GM21360 (cell line): Measurements from ENCODE around the gene CCDC92B.
"Not testable (repeated sequence)": the region's sequence is repeated elsewhere in the genome, so short reads cannot be mapped to it uniquely, and the experiment has no call there.

ENCODE experiments used
- ATAC-seq: cut with Tn5 transposase; IDR thresholded peaks from one replicate; pipeline ENCODE4 v1.9.1; 2021; ENCODE audit warnings: mild to moderate bottlenecking, moderate library complexity; ENCODE audit not compliant: unreplicated experiment

The CCDC92B gene

GRCh38 chr17:2704890-2705248, 44.6 kb downstream of the CCDC92B start:
- ATAC-seq, result no peak

- no peak for ATAC-seq
Observed at GRCh38 chr17:2704031-2704889, 45.2 kb downstream of the CCDC92B start.

DNA sequence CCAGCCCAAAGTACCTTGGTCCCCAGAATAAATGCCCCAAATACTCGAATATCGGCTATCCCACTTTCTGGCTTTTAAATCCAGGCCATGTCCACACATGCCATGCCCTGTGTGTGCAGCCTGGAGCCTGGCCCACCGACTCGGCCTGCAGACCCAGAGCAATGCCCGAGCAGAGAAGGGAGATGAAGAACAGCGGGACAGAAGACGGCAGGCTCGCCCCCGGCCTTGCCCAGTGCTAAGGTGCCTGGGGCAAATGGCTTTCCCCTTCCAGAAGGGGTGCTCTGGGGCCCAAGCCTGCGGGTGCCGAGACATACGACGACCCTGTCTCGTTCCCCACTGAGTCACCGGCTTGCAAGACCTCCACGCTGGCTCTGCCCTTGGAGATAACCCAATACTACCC, 45.8 kb downstream of the CCDC92B start:
- ATAC-seq, result no peak

- ATAC-seq, result no peak
Observed at GRCh38 chr17:2703181-2703580, 46.3 kb downstream of the CCDC92B start.

DNA sequence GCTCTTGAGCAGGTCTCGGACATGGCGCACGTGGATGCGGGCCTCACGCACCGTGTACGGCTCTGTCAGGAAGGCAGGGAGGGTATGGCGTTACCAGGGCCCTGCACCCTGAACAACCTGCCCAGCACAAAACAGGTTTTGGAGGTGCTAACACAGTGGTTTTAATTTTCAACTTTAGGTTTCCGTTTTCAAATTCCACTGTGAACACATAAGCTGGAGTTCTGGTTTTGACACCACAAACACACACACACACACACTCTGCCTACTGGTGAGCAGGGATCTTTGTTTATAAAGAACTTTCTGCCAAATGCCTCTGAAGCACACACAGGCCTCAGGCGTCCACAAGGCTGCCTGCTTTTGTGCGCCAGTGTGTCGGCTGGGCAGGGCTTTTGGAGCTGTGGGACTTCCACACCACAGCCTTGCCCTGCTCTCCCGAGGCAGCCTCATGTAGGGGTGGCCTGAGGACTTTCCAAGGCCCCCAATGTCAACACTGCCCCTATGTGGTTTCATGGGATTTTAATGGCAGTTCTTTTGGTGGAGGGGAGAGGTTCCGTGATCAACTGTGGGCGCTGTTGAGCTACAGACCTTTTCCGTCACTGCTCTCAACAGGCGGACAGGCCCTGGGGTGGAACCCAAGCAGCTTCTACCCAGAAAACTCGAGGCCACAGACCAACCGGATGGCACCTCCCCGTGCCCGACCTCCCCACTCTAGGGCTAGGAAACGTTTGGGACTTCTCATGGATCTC, 47.3 kb downstream of the CCDC92B start:
- no peak for ATAC-seq

- ATAC-seq, result no peak
Observed at GRCh38 chr17:2701161-2701995, 48.1 kb downstream of the CCDC92B start.

DNA sequence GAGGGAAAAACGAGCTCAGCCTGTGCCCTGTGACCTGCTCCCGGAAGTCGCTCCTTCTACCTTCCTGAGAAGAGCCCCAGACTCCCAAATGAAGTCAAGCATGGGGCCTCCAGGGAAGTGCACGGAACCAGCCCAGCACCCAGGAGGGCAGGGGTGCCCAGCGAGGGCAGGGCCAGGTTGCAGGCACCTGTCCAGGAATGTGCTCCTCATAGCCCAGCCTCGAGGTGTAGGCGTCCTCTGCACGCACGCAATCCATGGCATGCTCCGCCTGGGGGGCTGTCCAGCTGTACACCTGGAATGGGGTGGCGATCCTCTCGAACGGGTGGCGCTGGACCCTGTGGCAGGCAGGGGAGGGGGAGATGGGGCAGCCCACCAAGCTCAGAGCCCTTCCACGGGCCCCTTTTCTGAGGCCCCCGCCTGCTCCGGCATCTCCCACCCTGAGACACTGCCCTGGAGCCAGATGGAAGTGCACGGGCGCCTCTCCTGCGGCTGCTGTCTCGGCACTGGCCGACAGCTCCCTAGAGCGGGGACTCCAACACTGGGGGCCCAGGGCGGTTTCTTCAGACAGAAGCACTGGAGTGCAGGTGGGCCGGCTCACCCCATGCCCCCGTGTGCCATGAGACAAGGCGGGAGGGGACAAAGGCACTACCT, 48.8 kb downstream of the CCDC92B start:
- ATAC-seq, result no peak

- ATAC-seq, result no peak
Observed at GRCh38 chr17:2700030-2700490, 49.4 kb downstream of the CCDC92B start.

DNA sequence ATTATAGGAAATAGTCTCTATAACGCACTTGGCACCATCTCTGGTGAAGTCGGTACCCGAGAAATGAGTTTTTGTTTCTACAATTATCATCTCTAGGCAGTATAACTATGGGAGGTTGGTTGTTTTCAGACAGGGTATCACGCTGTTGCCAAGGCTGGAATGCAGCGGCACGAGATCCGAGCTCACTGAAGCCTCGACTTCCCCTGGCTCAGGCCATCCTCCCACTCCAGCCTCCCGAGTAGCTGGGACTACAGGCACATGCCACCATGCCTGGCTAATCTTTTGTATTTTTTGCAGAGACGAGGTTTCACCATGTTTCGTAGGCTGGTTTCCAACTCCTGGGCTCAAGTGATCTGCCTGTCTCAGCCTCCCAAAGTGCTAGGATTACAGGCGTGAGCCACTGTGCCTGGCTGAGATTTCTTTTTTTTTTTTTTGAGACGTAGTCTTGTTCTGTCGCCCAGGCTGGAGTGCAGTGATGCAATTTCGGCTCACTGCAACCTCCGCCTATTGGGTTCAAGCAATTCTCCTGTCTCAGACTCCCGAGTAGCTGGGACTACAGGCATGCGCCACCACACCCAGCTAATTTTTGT, 50.1 kb downstream of the CCDC92B start:
- not testable (repeated sequence) for ATAC-seq

- no peak for ATAC-seq
Observed at GRCh38 chr17:2697611-2698162, 51.8 kb downstream of the CCDC92B start.

- no peak for ATAC-seq
Observed at GRCh38 chr17:2695961-2696760, 53.3 kb downstream of the CCDC92B start.

DNA sequence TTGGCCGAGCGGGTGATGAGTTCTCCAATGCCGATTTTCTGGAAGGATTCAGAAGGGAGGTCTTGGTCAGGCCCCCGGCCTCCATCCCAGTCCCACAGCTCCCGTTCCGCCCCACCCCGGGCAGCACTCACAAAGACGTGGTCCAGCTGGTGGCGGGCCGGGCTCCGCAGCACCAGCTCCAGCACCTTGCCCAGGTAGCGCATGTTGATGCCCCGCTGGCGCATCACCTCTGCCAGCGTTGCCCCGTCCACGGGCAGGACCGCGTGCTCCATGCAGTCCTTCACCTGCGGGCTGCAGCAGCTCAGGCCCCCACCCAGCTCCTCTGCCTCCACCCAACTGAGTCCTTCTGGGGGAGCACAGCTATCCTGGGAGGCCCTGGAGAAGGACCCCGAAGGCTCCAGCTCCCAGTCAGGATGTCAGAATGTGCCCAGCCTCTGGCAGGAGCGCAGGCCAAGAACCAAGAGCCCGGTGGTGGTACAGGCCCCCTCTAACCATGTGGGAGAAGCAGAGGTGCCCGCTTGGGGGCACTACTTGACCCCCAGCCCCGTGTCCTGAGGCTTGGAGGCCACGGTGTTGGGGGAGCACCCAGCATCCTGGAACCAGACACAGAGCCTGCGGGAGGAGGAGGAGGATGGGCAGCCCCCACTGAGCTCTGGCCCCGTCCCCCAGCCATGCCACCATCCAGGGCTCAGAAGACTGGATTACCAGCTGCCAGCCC, 54.0 kb downstream of the CCDC92B start:
- no peak for ATAC-seq

DNA sequence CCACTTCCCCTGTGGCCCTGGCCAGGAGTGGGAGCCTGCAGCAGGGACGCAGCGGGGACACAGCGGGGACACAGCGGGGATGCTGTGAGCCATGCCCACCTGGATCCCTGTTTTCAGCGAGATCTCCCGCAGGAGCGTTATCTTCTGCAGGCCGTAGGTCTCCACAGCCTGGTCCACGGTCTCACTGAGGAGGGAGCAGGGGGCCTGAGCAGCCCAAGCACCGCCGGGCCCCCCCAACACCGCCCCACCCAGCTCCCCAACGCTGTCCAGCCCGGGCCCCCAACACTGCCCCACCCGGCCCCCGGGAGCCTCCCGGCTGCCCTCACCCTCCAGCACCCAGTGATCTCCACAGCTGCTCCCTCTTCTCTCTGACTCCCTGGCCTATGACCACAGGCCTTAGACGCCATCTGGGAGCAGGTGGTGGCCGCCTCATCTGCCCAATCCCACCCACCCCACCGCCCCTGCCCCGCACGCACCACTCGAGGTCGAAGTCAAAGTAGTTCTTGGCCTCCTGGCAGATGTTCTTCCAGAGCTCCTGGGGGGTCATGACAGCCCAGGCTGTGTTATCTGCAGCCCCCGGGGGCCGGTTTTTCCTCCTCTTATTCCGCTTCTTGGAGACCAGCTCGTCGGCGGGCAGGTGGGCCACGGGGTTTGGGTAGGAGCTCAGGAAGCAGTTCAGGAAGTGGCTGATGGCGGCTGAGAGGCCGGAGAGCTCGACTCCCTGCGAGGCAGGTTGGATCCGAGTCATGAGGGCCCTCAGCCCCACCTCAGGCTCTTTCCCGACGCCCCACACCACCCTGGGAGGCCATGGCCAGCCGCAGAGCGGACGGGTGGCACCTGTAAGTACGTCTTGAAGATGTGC, 54.8 kb downstream of the CCDC92B start:
- ATAC-seq, result no peak

DNA sequence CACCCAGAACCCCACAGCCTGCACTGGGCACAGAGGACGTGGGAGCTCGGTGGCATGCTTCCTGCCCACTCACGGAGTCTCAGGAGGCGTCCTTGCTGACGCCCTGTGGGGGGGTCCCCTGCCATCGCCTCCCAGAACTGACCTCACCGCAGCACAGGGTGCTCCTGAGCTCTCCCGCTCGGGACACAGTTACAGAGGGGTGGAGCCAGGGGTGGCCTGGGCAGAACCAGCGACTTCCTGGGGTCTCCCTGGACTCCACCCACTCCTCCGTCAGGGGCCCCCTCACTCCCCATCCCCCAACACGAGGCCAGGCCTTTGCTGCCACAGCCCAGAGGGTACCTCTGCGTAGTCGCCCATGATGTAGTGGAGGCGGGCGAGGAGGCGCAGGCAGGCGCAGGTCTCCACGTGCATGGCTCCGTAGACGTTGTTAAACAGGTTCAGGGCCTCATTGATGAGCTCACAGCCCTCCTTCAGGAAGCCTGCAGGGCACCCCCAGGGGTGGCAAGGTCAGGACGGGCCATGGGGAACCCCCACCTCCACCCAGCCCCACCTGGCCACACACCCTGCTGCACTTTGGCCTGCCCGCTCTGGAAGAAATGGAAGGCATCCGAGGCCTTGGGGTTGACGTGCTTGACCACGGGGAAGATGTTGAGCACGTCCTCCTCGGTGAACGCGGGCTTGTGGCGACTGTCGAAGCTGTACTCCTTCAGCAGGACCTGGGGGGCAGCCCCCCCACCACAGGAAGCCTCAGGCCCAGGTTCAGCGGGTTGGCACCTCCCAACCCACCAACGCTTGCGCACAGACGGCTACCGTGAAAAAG, 55.7 kb downstream of the CCDC92B start:
- no peak for ATAC-seq

- ATAC-seq, result no peak
Observed at GRCh38 chr17:2692781-2693135, 56.7 kb downstream of the CCDC92B start.

DNA sequence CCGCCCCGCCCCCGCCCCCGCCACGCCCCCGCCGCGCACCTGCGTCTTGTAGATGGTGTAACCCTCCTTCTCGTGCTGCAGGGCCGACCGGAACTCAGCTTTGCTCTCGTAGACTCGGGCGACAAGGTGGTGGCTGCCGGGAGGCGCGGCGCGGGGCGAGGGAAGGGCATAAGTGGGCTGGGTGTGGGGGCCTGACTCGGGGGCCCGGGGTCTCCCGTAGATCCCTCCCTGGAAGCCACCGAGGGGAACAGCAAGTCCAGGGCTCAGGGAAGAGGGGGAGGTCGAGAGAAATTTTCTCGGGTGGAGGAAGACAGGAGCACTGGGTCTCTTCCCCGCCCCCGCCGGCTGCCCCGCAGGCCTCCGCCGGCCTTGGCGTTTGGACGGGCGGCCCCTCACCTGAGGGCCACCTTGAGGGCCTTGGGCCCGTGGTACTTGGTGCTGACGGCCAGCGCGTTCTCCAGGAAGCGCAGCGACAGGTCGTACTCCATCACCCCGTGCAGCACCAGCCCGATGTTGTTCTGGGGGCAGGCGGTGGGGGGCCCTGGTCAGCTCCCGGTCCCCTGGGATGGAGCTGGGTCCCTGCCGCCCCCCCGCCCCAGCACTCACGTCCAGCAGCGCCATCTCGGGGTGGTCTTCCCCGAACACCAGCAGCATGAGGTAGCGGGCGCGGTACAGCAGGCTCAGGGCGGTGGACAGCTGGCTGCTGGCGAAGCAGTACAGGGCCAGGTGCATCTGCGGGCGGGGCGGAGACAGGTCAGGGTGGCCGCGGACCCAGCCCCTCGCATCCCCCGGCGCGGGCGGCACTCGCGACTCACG, 57.3 kb downstream of the CCDC92B start:
- ATAC-seq, result no peak
